HepG2 (cell line): ENCODE measurements around the gene HCFC1R1. TPM values are rescaled to one million over a fixed set of nuclear protein-coding genes. Genes with fewer than 3 reads are reported as not detected.
A peak's percentile ranks its signal among the peaks of the same experiment; 100 is the strongest.

Experiments
- DNMT1 ChIP-seq: sonication (generic); formaldehyde crosslinking; IDR thresholded peaks from 2 replicates; pipeline ENCODE4 v1.5.1; 2020; ENCODE audit warnings: mild to moderate bottlenecking, missing genetic modification reagents
- EHMT2 ChIP-seq: fragments of 200-600 bp; sonication (generic); IDR thresholded peaks from 2 replicates; pipeline ENCODE4 v1.7.0; 2017; ENCODE audit warnings: antibody characterized with exemption, low read depth, low read length, borderline replicate concordance
- ELF1 ChIP-seq: sonication (generic); formaldehyde crosslinking; IDR thresholded peaks from 2 replicates; pipeline ENCODE4 v1.4.0; 2020; ENCODE audit warnings: missing genetic modification reagents
- HDAC6 ChIP-seq: fragments of 200-600 bp; sonication (generic); IDR thresholded peaks from 2 replicates; pipeline ENCODE4 v1.7.0; 2017; ENCODE audit warnings: mild to moderate bottlenecking, antibody characterized with exemption, low read length, low read depth
- NKX3-1 ChIP-seq: sonication (generic); formaldehyde crosslinking; IDR thresholded peaks from 2 replicates; pipeline ENCODE4 v1.5.0; 2020; ENCODE audit warnings: missing genetic modification reagents
- NRL ChIP-seq: sonication (generic); formaldehyde crosslinking; IDR thresholded peaks from 2 replicates; pipeline ENCODE4 v1.5.0; 2020; ENCODE audit warnings: missing genetic modification reagents, mild to moderate bottlenecking, moderate library complexity, borderline replicate concordance
- RBAK ChIP-seq: sonication (generic); formaldehyde crosslinking; IDR thresholded peaks from 2 replicates; pipeline ENCODE4 v1.5.1; 2020; ENCODE audit warnings: mild to moderate bottlenecking, missing genetic modification reagents
- SIN3B ChIP-seq: fragments of 150-350 bp; IDR thresholded peaks from 2 replicates; pipeline ENCODE4 v1.6.1; 2014; ENCODE audit warnings: low read length
- SSRP1 ChIP-seq: IDR thresholded peaks from 2 replicates; pipeline ENCODE4 v1.6.1; 2016; ENCODE audit warnings: control low read depth
- TBL1XR1 ChIP-seq: fragments of 150-350 bp; IDR thresholded peaks from 2 replicates; pipeline ENCODE4 v1.6.1; 2014; ENCODE audit warnings: borderline replicate concordance, low read length; ENCODE audit not compliant: partially characterized antibody
- ZFP1 ChIP-seq: IDR thresholded peaks from 2 replicates; pipeline ENCODE4 v1.6.1; 2016
- ZNF12 ChIP-seq: sonication (generic); formaldehyde crosslinking; IDR thresholded peaks from 2 replicates; pipeline ENCODE4 v1.5.0; 2020; ENCODE audit warnings: missing genetic modification reagents
- ZNF382 ChIP-seq: sonication (generic); formaldehyde crosslinking; IDR thresholded peaks from 2 replicates; pipeline ENCODE4 v1.5.0; 2020; ENCODE audit warnings: missing genetic modification reagents, mild to moderate bottlenecking, borderline replicate concordance
- ZNF552 ChIP-seq: sonication (generic); formaldehyde crosslinking; IDR thresholded peaks from 2 replicates; pipeline ENCODE4 v1.9.0; 2022; ENCODE audit warnings: missing genetic modification reagents, mild to moderate bottlenecking, borderline replicate concordance
- ZNF615 ChIP-seq: sonication (generic); formaldehyde crosslinking; IDR thresholded peaks from 2 replicates; pipeline ENCODE4 v1.5.0; 2020; ENCODE audit warnings: mild to moderate bottlenecking, missing genetic modification reagents, borderline replicate concordance
- ZNF672 ChIP-seq: sonication (generic); formaldehyde crosslinking; IDR thresholded peaks from 2 replicates; pipeline ENCODE4 v1.8.1; 2022; ENCODE audit warnings: missing genetic modification reagents
- ZNF737 ChIP-seq: sonication (generic); formaldehyde crosslinking; IDR thresholded peaks from 2 replicates; pipeline ENCODE4 v1.5.0; 2020; ENCODE audit warnings: missing genetic modification reagents, mild to moderate bottlenecking, borderline replicate concordance
- ZNF790 ChIP-seq: sonication (generic); formaldehyde crosslinking; IDR thresholded peaks from 2 replicates; pipeline ENCODE4 v1.8.0; 2022; ENCODE audit warnings: missing genetic modification reagents, mild to moderate bottlenecking, borderline replicate concordance
- polyA plus RNA-seq, 8 experiments: library from polyadenylated mRNA; depleted of rRNA in 3 of 8; stranded (reverse) in 7 of 8; unstranded in 1 of 8; fragments of >200 nt; fragmentation: Illumina TruSeq in 4 of 8; extraction: Trizol in 4 of 8; gene quantifications; 2 replicates each; pipeline versions ENCODE4 v1.2.1 to v1.2.3, GENCODE V29; 2011 to 2016; ENCODE audit warnings: low read depth in 4 of 8, missing spikeins in 1 of 8, mixed read lengths in 1 of 8; ENCODE audit not compliant: insufficient read depth in 1 of 8
- total RNA-seq, 5 experiments: library from RNA; depleted of rRNA; stranded (reverse); fragments of >200 nt; fragmentation: Illumina TruSeq; extraction: Trizol; gene quantifications; 2 replicates each; pipeline ENCODE4 v1.2.3, GENCODE V29; 2016; ENCODE audit warnings: low read depth in 1 of 5
- TF ChIP-seq, protein P1 (sequence below): sonication (generic); formaldehyde crosslinking; IDR thresholded peaks from 2 replicates; pipeline ENCODE4 v1.4.0; 2020; ENCODE audit warnings: mild to moderate bottlenecking, missing genetic modification reagents
- TF ChIP-seq, protein P2 (sequence below): sonication (generic); formaldehyde crosslinking; IDR thresholded peaks from 2 replicates; pipeline ENCODE4 v1.4.0; 2020; ENCODE audit warnings: mild to moderate bottlenecking, missing genetic modification reagents
- TF ChIP-seq, protein P3 (sequence below): sonication (generic); IDR thresholded peaks from 2 replicates; pipeline ENCODE4 v1.6.1; 2016; ENCODE audit warnings: low read depth, borderline replicate concordance
- TF ChIP-seq, protein P4 (sequence below): sonication (generic); formaldehyde crosslinking; IDR thresholded peaks from 2 replicates; pipeline ENCODE4 v1.8.1; 2022; ENCODE audit warnings: low read depth, mild to moderate bottlenecking, missing genetic modification reagents

Gene HCFC1R1
- total and polyA plus RNA-seq, 2 of the 13 experiments (the other 11 are each of a cell fraction or from before 2014, with no cell fraction given) = 13.8 to 16.1 TPM

DNA sequence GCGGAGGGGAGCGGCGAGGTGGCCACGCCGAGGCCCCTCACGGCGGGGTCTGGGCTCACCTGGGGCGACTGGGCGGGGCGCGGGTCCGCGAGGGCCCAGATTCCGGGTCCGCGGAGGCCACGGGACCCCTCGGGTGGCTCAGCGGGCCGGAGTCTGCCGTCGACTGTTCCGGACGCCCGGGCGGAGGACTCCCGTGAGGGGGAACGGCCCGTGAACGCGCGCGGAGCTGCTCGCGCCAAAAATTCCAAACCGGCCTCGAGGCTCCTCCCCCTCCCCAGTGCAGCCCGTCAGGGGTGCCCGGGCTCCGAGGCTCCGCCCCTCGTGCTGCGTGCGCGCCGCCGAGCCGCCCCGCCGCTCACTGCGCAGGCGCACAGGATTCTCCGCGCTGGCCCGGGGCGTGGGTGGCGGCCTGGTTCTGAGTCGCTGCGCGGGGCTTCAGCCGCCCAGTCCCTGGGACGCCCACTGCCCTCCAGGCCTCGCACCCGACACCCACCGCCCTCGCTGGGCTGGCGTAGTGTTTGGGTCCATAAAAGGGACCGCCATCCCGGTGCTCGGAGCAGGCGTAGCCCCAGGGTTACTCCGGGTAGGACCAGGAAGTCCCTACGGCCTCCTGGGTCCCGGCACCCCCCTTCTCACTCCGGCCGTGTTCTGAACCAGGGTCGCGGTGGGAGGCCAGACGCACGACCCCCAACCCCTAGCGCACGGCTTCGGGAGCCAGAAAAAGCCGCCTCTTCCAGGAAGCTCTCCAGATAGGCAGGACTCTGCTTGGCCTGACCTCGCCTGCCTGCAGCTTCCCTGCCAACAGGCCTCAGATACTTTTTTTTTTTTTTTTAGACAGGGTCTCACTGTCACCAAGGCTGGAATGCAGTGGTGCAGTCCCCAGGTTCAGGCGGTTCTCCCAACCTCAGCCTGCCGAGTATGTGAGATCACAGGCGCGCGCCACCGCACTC, 43.2 kb downstream of the HCFC1R1 start, which contains the start of gene PKMYT1 (continued):
- TF ChIP-seq, protein P1, sequence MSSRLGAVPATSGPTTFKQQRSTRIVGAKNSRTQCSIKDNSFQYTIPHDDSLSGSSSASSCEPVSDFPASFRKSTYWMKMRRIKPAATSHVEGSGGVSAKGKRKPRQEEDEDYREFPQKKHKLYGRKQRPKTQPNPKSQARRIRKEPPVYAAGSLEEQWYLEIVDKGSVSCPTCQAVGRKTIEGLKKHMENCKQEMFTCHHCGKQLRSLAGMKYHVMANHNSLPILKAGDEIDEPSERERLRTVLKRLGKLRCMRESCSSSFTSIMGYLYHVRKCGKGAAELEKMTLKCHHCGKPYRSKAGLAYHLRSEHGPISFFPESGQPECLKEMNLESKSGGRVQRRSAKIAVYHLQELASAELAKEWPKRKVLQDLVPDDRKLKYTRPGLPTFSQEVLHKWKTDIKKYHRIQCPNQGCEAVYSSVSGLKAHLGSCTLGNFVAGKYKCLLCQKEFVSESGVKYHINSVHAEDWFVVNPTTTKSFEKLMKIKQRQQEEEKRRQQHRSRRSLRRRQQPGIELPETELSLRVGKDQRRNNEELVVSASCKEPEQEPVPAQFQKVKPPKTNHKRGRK (CRISPR knock-in tag) = no peak
- TF ChIP-seq ZNF382 (CRISPR knock-in tag) (no peak), HDAC6 (no peak), RBAK (CRISPR knock-in tag) (no peak), ZNF672 (CRISPR knock-in tag) (no peak), ZNF552 (no peak), ZFP1 (CRISPR knock-in tag) (no peak), DNMT1 (CRISPR knock-in tag) (peak; percentile 86; the same call in 1 of the 2 replicates), ZNF12 (no peak; the same call in 1 of the 2 replicates), ZNF790 (peak; percentile 39; the same call in 1 of the 2 replicates), ZNF737 (no peak), NKX3-1 (0 out of 2 replicates have a peak, but pooled peaks have one; percentile 60), NRL (CRISPR knock-in tag) (no peak; the same call in 1 of the 2 replicates), ELF1 (peak; percentile 68), SIN3B (peak; percentile 83), TBL1XR1 (no peak), EHMT2 (no peak), SSRP1 (CRISPR knock-in tag) (no peak), ZNF615 (CRISPR knock-in tag) (no peak)
- TF ChIP-seq, protein P2, sequence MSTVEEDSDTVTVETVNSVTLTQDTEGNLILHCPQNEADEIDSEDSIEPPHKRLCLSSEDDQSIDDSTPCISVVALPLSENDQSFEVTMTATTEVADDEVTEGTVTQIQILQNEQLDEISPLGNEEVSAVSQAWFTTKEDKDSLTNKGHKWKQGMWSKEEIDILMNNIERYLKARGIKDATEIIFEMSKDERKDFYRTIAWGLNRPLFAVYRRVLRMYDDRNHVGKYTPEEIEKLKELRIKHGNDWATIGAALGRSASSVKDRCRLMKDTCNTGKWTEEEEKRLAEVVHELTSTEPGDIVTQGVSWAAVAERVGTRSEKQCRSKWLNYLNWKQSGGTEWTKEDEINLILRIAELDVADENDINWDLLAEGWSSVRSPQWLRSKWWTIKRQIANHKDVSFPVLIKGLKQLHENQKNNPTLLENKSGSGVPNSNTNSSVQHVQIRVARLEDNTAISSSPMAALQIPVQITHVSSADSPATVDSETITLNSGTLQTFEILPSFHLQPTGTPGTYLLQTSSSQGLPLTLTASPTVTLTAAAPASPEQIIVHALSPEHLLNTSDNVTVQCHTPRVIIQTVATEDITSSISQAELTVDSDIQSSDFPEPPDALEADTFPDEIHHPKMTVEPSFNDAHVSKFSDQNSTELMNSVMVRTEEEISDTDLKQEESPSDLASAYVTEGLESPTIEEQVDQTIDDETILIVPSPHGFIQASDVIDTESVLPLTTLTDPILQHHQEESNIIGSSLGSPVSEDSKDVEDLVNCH (CRISPR knock-in tag) = no peak
- TF ChIP-seq, protein P3, sequence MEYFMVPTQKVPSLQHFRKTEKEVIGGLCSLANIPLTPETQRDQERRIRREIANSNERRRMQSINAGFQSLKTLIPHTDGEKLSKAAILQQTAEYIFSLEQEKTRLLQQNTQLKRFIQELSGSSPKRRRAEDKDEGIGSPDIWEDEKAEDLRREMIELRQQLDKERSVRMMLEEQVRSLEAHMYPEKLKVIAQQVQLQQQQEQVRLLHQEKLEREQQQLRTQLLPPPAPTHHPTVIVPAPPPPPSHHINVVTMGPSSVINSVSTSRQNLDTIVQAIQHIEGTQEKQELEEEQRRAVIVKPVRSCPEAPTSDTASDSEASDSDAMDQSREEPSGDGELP = 0 out of 2 replicates have a peak, but pooled peaks have one; percentile 24
- TF ChIP-seq, protein P4, sequence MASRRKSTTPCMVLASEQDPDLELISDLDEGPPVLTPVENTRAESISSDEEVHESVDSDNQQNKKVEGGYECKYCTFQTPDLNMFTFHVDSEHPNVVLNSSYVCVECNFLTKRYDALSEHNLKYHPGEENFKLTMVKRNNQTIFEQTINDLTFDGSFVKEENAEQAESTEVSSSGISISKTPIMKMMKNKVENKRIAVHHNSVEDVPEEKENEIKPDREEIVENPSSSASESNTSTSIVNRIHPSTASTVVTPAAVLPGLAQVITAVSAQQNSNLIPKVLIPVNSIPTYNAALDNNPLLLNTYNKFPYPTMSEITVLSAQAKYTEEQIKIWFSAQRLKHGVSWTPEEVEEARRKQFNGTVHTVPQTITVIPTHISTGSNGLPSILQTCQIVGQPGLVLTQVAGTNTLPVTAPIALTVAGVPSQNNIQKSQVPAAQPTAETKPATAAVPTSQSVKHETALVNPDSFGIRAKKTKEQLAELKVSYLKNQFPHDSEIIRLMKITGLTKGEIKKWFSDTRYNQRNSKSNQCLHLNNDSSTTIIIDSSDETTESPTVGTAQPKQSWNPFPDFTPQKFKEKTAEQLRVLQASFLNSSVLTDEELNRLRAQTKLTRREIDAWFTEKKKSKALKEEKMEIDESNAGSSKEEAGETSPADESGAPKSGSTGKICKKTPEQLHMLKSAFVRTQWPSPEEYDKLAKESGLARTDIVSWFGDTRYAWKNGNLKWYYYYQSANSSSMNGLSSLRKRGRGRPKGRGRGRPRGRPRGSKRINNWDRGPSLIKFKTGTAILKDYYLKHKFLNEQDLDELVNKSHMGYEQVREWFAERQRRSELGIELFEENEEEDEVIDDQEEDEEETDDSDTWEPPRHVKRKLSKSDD (CRISPR knock-in tag) = no peak; the same call in 1 of the 2 replicates
